Upper lobe of left lung (tissue), 6 donors: ENCODE results near the gene FGF2. TPM values are rescaled to one million over a fixed set of nuclear protein-coding genes. Genes with fewer than 3 reads are reported as not detected.
"Not testable (repeated sequence)": the region's sequence is repeated elsewhere in the genome, so short reads cannot be mapped to it uniquely, and the experiment has no call there.

Experiments used
- ATAC-seq, 2 donors: fragments of 200-7000 bp; cut with Tn5 transposase; one replicate each; pipeline ENCODE4 v1.9.1; 2022; ENCODE audit warnings: mild to moderate bottlenecking in 2 of 2, moderate library complexity in 2 of 2; ENCODE audit not compliant: low FRiP score in 2 of 2
- DNase-seq, 2 donors: peaks; one replicate each; pipeline ENCODE4 v3.0.0-alpha.2; 2019 to 2020
- H3K27ac ChIP-seq, 4 donors: fragments of 200-600 bp; sonication (generic); one replicate each; pipeline ENCODE4 v1.5.1; 2016 to 2019
- H3K27me3 ChIP-seq, 4 donors: fragments of 200-600 bp; sonication (generic); one replicate each; pipeline ENCODE4 v1.5.1; 2017 to 2019
- H3K36me3 ChIP-seq, 4 donors: fragments of 200-600 bp; sonication (generic); one replicate each; pipeline ENCODE4 v1.5.1; 2016 to 2019
- H3K4me1 ChIP-seq, 4 donors: fragments of 200-600 bp; sonication (generic); one replicate each; pipeline ENCODE4 v1.5.1; 2018 to 2019
- H3K4me3 ChIP-seq, 4 donors: fragments of 200-600 bp; sonication (generic); one replicate each; pipeline ENCODE4 v1.5.1; 2017 to 2019; ENCODE audit warnings: mild to moderate bottlenecking in 2 of 4, moderate library complexity in 1 of 4
- H3K9me3 ChIP-seq, 4 donors: fragments of 200-600 bp; sonication (generic); one replicate each; pipeline ENCODE4 v1.5.1; 2018 to 2019
- CTCF ChIP-seq, 6 experiments: fragments of 450-650 bp in 4 of 6; fragments of 200-600 bp in 2 of 6; sonication (generic) in 2 of 6; IDR thresholded peaks; one replicate each; pipeline ENCODE4 v1.5.1; 2016 to 2019; ENCODE audit warnings: antibody characterized with exemption in 6 of 6
- EP300 ChIP-seq, 4 donors: sonication (generic); formaldehyde crosslinking; IDR thresholded peaks; one replicate each; pipeline ENCODE4 v1.5.1; 2017; ENCODE audit warnings: antibody characterized with exemption in 4 of 4, control low read depth in 2 of 4
- POLR2A ChIP-seq, 4 donors: fragments of 450-650 bp; IDR thresholded peaks; one replicate each; pipeline ENCODE4 v1.5.1; 2016 to 2017; ENCODE audit warnings: antibody characterized with exemption in 4 of 4, mild to moderate bottlenecking in 2 of 4
- POLR2AphosphoS5 ChIP-seq, 2 donors: sonication (generic); formaldehyde crosslinking; IDR thresholded peaks; one replicate each; pipeline ENCODE4 v1.5.1; 2017; ENCODE audit warnings: antibody characterized with exemption in 2 of 2
- WGBS, 2 donors: methylation state at CpG; one replicate each; pipeline ENCODE4 v1.1.5; 2017 to 2018; 5-methylcytosine and 5-hydroxymethylcytosine counted together
- total RNA-seq, 6 donors: library from RNA; depleted of rRNA in 4 of 6; stranded (reverse); fragments of >200 nt in 4 of 6; gene quantifications; one replicate each; pipeline versions ENCODE4 v1.1.0 to v1.2.1, GENCODE V29; 2016 to 2021
- donor health status: DM: no; HTN: no; CAD: no; lungs with moderate emphysema.
- donor health status: DM: no; HTN: yes; CAD: no; lungs with severe emphysema.

Gene FGF2
- total RNA-seq, 6 donors from 2014 or later: 1.2 to 15.7 (median 6.5) TPM

DNA sequence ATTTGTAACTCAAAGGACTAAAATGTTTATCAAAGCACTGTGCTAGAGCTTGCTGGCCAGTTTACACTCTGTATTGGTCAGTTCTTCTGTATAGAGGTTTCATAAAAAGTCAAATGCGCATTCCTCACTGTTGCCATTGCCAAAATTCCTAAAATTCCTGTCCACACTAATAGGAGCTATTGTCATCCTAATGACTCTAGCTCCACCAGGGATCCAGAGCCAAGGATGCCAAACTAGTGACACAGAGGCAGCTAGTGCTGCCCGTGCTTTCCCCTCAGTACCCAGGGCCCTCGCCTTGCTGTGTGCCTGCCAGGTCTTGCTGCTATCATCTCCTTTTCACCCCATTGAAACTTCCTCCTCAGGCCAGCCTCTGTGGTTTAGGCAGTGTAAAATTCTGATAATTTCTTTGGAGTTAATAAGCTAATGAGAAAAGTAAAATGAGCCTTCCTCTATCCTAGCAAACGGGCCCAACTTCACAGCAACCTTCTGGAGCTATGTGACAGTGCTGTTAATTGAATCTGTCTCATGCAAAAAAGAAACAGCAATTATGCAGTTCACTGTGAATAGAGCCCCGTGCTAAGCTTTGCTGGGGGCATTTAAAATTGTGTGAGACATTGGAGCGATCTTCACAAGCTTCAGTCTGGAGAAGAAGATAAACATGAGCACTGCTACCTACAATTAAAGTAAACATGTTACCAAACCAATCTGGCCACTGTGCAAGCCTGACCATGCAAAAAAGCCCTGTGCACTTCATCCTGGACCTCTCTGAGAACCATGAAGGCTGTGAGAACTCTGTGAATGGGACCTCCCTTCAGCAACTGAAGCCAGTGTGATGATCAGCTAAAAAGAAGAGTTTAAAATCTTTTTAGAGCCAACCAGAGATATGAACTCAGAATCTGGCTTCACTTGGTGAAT lies 43.1 kb upstream of the FGF2 start:
- peak overlapping the region in 3 of 4 donors; percentile 12 to 32 (median 30) for H3K27ac ChIP-seq

DNA sequence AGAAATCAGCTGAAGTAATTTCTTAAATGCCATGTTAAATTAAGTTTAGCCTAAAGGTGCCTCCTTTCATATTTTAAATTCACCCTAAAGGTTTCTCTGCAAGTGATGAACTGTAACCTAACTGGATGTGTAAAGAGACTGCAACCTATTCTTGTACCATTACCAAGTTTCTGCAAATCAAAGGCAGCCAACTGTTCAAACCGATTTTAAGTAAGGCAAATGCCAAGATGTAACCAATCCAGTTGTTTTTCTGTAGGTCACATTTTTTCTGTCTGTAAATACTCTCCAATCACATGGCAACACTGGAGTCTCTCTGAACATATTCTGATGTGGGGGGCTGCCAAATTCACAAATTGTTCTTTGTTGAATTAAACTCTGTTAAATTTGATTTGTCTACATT lies 42.4 kb upstream of the FGF2 start:
- DNase-seq: no peak
- H3K27ac ChIP-seq: no peak overlapping the region
- 26 to 51% methylated on average over 1 of the region's 1 CpG for WGBS, 2 donors
- peaks cover 0 to 6% (median 3%) of the 10 kb centered on the region in 4 donors for H3K4me1 ChIP-seq
- TF ChIP-seq POLR2A (IDR thresholded peaks at IDR 0.05) (no peak), CTCF (IDR thresholded peaks at IDR 0.05) (no peak)
- H3K4me3 ChIP-seq: no peak overlapping the region
- no peak for ATAC-seq
- H3K36me3 ChIP-seq: no peaks in the 10 kb centered on the region
- H3K27me3 ChIP-seq: no peaks in the 10 kb centered on the region
- H3K9me3 ChIP-seq: no peaks in the 10 kb centered on the region

More for the DNA sequence above, 43.1 kb upstream of the FGF2 start:
- peak; percentile 91 to 95 for ATAC-seq
- TF ChIP-seq POLR2A (IDR thresholded peaks at IDR 0.05) (no peak), EP300 (IDR thresholded peaks at IDR 0.05) (no peak), CTCF (IDR thresholded peaks at IDR 0.05) (no peak), POLR2AphosphoS5 (IDR thresholded peaks at IDR 0.05) (peak in 1 of 2 donors; percentile 46)
- no peaks in the 10 kb centered on the region for H3K27me3 ChIP-seq
- 37 to 41% methylated on average over 6 of the region's 6 CpGs for WGBS, 2 donors
- H3K36me3 ChIP-seq: no peaks in the 10 kb centered on the region
- DNase-seq: peak in 1 of 2 donors; percentile 35
- H3K4me1 ChIP-seq: peaks cover 0 to 6% (median 3%) of the 10 kb centered on the region in 4 donors
- H3K9me3 ChIP-seq: no peaks in the 10 kb centered on the region
- H3K4me3 ChIP-seq: no peak overlapping the region

DNA sequence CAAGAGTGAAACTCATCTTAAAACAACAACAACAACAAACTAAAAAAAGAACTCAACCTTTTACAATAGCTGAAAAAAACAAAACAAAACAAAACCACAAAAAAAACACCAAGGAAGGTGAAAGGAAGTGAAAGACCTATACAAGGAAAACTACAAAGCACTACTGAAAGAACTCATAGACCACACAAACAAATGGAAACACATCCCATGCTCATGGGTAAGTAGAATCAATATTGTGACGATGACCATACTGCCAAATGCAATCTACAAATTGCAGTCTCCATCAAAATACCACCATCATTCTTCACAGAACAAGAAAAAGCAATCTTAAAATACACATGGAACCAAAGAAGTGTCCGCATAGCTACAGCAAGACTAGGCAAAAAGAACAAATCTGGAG lies 41.5 kb upstream of the FGF2 start:
- no peak for TF ChIP-seq POLR2A (IDR thresholded peaks at IDR 0.05)
- TF ChIP-seq CTCF (IDR thresholded peaks at IDR 0.05): no peak
- TF ChIP-seq POLR2AphosphoS5 (IDR thresholded peaks at IDR 0.05): no peak
- TF ChIP-seq EP300 (IDR thresholded peaks at IDR 0.05): no peak
- DNase-seq: no peak
- Histone ChIP-seq H3K4me1 (peaks cover 0 to 6% (median 3%) of the 10 kb centered on the region in 4 donors), H3K27ac (no peak overlapping the region), H3K36me3 (no peaks in the 10 kb centered on the region), H3K9me3 (no peaks in the 10 kb centered on the region), H3K27me3 (no peaks in the 10 kb centered on the region), H3K4me3 (no peak overlapping the region)
- no peak for ATAC-seq
- WGBS, 2 donors: 93 to 97% methylated on average over 2 of the region's 2 CpGs

GRCh38 chr4:122786296-122786695 lies 40.3 kb upstream of the FGF2 start:
- not testable (repeated sequence) for ATAC-seq, H3K27ac ChIP-seq

DNA sequence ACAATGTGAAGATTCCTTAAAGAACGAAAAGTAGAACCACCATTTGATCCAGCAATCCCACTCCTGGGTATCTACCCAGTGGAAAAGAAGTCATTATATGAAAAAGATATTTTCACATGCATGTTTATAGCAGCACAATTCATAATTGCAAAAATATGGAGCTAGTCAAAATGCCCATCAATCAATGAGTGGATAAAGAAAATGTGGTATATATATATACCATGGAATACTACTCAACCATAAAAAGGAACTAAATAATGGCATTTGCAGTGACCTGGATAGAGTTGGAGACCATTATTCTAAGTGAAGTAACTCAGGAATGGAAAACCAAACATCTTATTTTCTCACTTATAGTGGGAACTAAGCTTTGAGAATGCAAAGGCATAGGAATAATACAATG lies 39.7 kb upstream of the FGF2 start:
- H3K27ac ChIP-seq, ATAC-seq, H3K27me3 ChIP-seq, H3K4me1 ChIP-seq, H3K4me3 ChIP-seq, DNase-seq, H3K36me3 ChIP-seq, H3K9me3 ChIP-seq: not testable (repeated sequence)
- WGBS, 2 donors: 94 to 100% methylated on average over 1 of the region's 1 CpG

More at GRCh38 chr4:122786296-122786695, 40.3 kb upstream of the FGF2 start:
- WGBS, 2 donors: 90 to 98% methylated on average over 4 of the region's 4 CpGs
- H3K9me3 ChIP-seq, H3K4me1 ChIP-seq, H3K36me3 ChIP-seq, H3K4me3 ChIP-seq, H3K27me3 ChIP-seq, DNase-seq: not testable (repeated sequence)

DNA sequence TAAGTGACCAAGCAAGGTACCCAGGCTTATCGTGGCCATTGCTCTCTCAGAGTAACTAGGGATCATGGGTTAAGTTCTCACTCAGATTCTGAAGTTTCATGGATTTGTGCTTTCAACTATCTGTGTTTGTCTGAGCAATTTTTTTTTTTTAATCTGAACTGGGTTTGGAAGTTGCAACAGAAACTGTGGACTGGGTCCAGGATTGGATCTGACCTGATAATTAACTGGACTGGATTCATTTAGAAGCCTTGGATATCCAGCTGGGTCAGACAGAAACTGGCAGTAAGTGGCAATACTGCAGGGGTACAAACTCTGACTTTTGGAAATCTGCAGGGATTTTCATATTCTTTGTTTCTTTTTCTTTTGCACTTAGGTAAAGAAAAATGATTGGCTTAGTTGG lies 38.7 kb upstream of the FGF2 start:
- Histone ChIP-seq H3K4me3 (no peak overlapping the region), H3K27me3 (no peaks in the 10 kb centered on the region), H3K36me3 (no peaks in the 10 kb centered on the region), H3K9me3 (no peaks in the 10 kb centered on the region), H3K4me1 (peaks cover 0 to 6% (median 3%) of the 10 kb centered on the region in 4 donors), H3K27ac (no peak overlapping the region)
- DNase-seq (no peak), ATAC-seq (no peak)
- no peak for TF ChIP-seq EP300 (IDR thresholded peaks at IDR 0.05)
- TF ChIP-seq CTCF (IDR thresholded peaks at IDR 0.05): no peak
- no peak for TF ChIP-seq POLR2AphosphoS5 (IDR thresholded peaks at IDR 0.05)
- no peak for TF ChIP-seq POLR2A (IDR thresholded peaks at IDR 0.05)
- WGBS, 2 donors: 71% methylated on average over 1 of the region's 1 CpG
